ENCODE measurements around the gene PEX14.

Gene PEX14

GRCh38 chr1:10637834-10638558 is 163.2 kb downstream of the PEX14 start:
- DNase-seq (ENCODE audit: insufficient read length, low spot score) (no peak), FAIRE-seq (no peak)
- TF ChIP-seq CTCF (IDR thresholded peaks at IDR 0.05; ENCODE audit: insufficient read depth, missing control alignments): no peak

- DNase-seq (ENCODE audit: insufficient read length, low spot score) (no peak), FAIRE-seq (no peak)
- TF ChIP-seq CTCF (IDR thresholded peaks at IDR 0.05; ENCODE audit: insufficient read depth, missing control alignments): no peak
Observed at GRCh38 chr1:10638559-10639005, 163.8 kb downstream of the PEX14 start.

GRCh38 chr1:10639011-10639774 is 164.4 kb downstream of the PEX14 start:
- no peak for TF ChIP-seq CTCF (IDR thresholded peaks at IDR 0.05; ENCODE audit: insufficient read depth, missing control alignments)
- DNase-seq (ENCODE audit: insufficient read length, low spot score) (no peak), FAIRE-seq (no peak)

- no peak for TF ChIP-seq CTCF (IDR thresholded peaks at IDR 0.05; ENCODE audit: insufficient read depth, missing control alignments)
- DNase-seq (ENCODE audit: insufficient read length, low spot score) (no peak), FAIRE-seq (no peak)
Observed at GRCh38 chr1:10639775-10640578, 165.2 kb downstream of the PEX14 start.

GRCh38 chr1:10640843-10641553 is 166.2 kb downstream of the PEX14 start:
- TF ChIP-seq CTCF (IDR thresholded peaks at IDR 0.05; ENCODE audit: insufficient read depth, missing control alignments): no peak
- DNase-seq (ENCODE audit: insufficient read length, low spot score) (no peak), FAIRE-seq (no peak)

GRCh38 chr1:10641976-10642375 is 167.2 kb downstream of the PEX14 start:
- no peak for TF ChIP-seq CTCF (IDR thresholded peaks at IDR 0.05; ENCODE audit: insufficient read depth, missing control alignments)
- FAIRE-seq (no peak), DNase-seq (ENCODE audit: insufficient read length, low spot score) (no peak)

All from D721Med (cell line).